GM19023 (cell line): ENCODE measurements around the gene JAK3.
"Not testable (repeated sequence)": the region's sequence is repeated elsewhere in the genome, so short reads cannot be mapped to it uniquely, and the experiment has no call there.

Experiments
- ATAC-seq: cut with Tn5 transposase; IDR thresholded peaks from one replicate; pipeline ENCODE4 v1.9.1; 2021; ENCODE audit warnings: mild to moderate bottlenecking, moderate library complexity; ENCODE audit not compliant: unreplicated experiment

The JAK3 gene

GRCh38 chr19:17847538-17848366 is at the start of gene JAK3:
Gene JAK3 (minus strand): TSS chr19:17847982. CDS start chr19:17844417, 3,565 bp downstream.
- ATAC-seq = peak; percentile 67

- ATAC-seq = no peak
These were observed 46.0 kb upstream of the JAK3 start for GRCh38 chr19:17893766-17894165.

GRCh38 chr19:17889609-17890214 is 41.9 kb upstream of the JAK3 start:
- ATAC-seq = no peak

- ATAC-seq = no peak
These were observed 40.5 kb upstream of the JAK3 start for GRCh38 chr19:17888260-17888659.

GRCh38 chr19:17887221-17887620 is 39.4 kb upstream of the JAK3 start:
- ATAC-seq = not testable (repeated sequence)

- ATAC-seq = no peak
These were observed 38.7 kb upstream of the JAK3 start for GRCh38 chr19:17886515-17886914.

GRCh38 chr19:17883627-17884410 is 36.0 kb upstream of the JAK3 start:
- ATAC-seq = no peak

- ATAC-seq = no peak
These were observed 33.9 kb upstream of the JAK3 start for GRCh38 chr19:17881701-17882100.

- no peak for ATAC-seq
These were observed 31.7 kb upstream of the JAK3 start for GRCh38 chr19:17879466-17879865.

- no peak for ATAC-seq
These were observed 29.9 kb upstream of the JAK3 start for GRCh38 chr19:17877696-17878095.

- no peak for ATAC-seq
These were observed 27.0 kb upstream of the JAK3 start for GRCh38 chr19:17874758-17875135.

GRCh38 chr19:17873786-17874757 is 26.3 kb upstream of the JAK3 start:
- no peak for ATAC-seq

GRCh38 chr19:17872251-17873001 is 24.6 kb upstream of the JAK3 start:
- ATAC-seq = no peak

GRCh38 chr19:17871878-17872250 is 24.1 kb upstream of the JAK3 start, which contains the start of gene SLC5A5:
Gene SLC5A5 (plus strand): TSS chr19:17871945. CDS start chr19:17872320, 375 bp downstream.
- ATAC-seq = no peak

- ATAC-seq = no peak
These were observed 23.5 kb upstream of the JAK3 start for GRCh38 chr19:17871032-17871877.

GRCh38 chr19:17869114-17869608 is 21.4 kb upstream of the JAK3 start:
- ATAC-seq = no peak

- ATAC-seq = no peak
These were observed 20.9 kb upstream of the JAK3 start for GRCh38 chr19:17868669-17869068.

- ATAC-seq = no peak
These were observed 19.2 kb upstream of the JAK3 start for GRCh38 chr19:17866964-17867486.
